ENCODE data around the gene XXYLT1.

Gene XXYLT1

GRCh38 chr3:195146131-195146530 is 124.8 kb downstream of the XXYLT1 start:
- Histone ChIP-seq H3K4me1 (ENCODE audit: insufficient read depth, poor library complexity, severe bottlenecking) (peaks cover 5% of the 10 kb centered on the region), H3K27me3 (ENCODE audit: insufficient read depth, poor library complexity, severe bottlenecking) (no peaks in the 10 kb centered on the region), H3K27ac (ENCODE audit: poor library complexity, severe bottlenecking) (no peak overlapping the region), H3K36me3 (ENCODE audit: low read depth) (no peaks in the 10 kb centered on the region), H3K9me3 (ENCODE audit: severe bottlenecking) (no peaks in the 10 kb centered on the region), H3K4me3 (ENCODE audit: severe bottlenecking) (no peak overlapping the region)
- DNase-seq (ENCODE audit: low spot score) (no peak), ATAC-seq (ENCODE audit: low read depth) (no peak)
- no peak for TF ChIP-seq CTCF (IDR thresholded peaks at IDR 0.05; ENCODE audit: poor library complexity, severe bottlenecking)

- Histone ChIP-seq H3K4me3 (ENCODE audit: severe bottlenecking) (no peak overlapping the region), H3K27ac (ENCODE audit: poor library complexity, severe bottlenecking) (no peak overlapping the region), H3K27me3 (ENCODE audit: insufficient read depth, poor library complexity, severe bottlenecking) (no peaks in the 10 kb centered on the region), H3K36me3 (ENCODE audit: low read depth) (no peaks in the 10 kb centered on the region), H3K4me1 (ENCODE audit: insufficient read depth, poor library complexity, severe bottlenecking) (peaks cover 5% of the 10 kb centered on the region), H3K9me3 (ENCODE audit: severe bottlenecking) (no peaks in the 10 kb centered on the region)
- ATAC-seq (ENCODE audit: low read depth) (no peak), DNase-seq (ENCODE audit: low spot score) (no peak)
- no peak for TF ChIP-seq CTCF (IDR thresholded peaks at IDR 0.05; ENCODE audit: poor library complexity, severe bottlenecking)
Measured at GRCh38 chr3:195145579-195145978, 125.4 kb downstream of the XXYLT1 start.

DNA sequence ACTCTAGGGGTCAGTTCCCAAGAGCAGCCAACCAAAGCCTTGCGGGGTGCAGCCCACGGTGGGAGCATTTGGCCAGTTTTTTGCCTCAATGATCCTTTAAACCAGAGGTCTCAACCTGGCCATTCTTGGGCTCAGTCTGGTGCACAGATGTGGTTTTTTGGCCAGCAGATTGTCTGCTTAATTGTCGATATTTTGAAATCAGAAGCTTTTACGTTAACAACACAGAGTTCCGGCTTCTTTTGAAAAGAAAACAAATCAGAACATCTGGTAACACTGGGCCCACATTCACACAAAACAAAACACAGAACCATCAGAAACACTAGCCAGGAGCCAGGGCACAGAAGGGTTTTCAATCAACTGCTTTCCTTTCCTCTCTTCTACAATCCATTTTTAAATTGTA is 127.7 kb downstream of the XXYLT1 start:
- Histone ChIP-seq H3K27me3 (ENCODE audit: insufficient read depth, poor library complexity, severe bottlenecking) (no peaks in the 10 kb centered on the region), H3K27ac (ENCODE audit: poor library complexity, severe bottlenecking) (no peak overlapping the region), H3K4me1 (ENCODE audit: insufficient read depth, poor library complexity, severe bottlenecking) (peaks cover 10% of the 10 kb centered on the region)

GRCh38 chr3:195142519-195142918 is 128.4 kb downstream of the XXYLT1 start:
- DNase-seq (ENCODE audit: low spot score) (no peak), ATAC-seq (ENCODE audit: low read depth) (no peak)
- no peaks in the 10 kb centered on the region for H3K9me3 ChIP-seq (ENCODE audit: severe bottlenecking)
- H3K27ac ChIP-seq (ENCODE audit: poor library complexity, severe bottlenecking), result no peak overlapping the region
- no peak overlapping the region for H3K4me3 ChIP-seq (ENCODE audit: severe bottlenecking)
- no peak for TF ChIP-seq CTCF (IDR thresholded peaks at IDR 0.05; ENCODE audit: poor library complexity, severe bottlenecking)
- no peaks in the 10 kb centered on the region for H3K27me3 ChIP-seq (ENCODE audit: insufficient read depth, poor library complexity, severe bottlenecking)
- peaks cover 10% of the 10 kb centered on the region for H3K4me1 ChIP-seq (ENCODE audit: insufficient read depth, poor library complexity, severe bottlenecking)
- H3K36me3 ChIP-seq (ENCODE audit: low read depth), result no peaks in the 10 kb centered on the region

More for the DNA sequence above, 127.7 kb downstream of the XXYLT1 start:
- no peak for TF ChIP-seq CTCF (IDR thresholded peaks at IDR 0.05; ENCODE audit: poor library complexity, severe bottlenecking)
- H3K36me3 ChIP-seq (ENCODE audit: low read depth), result no peaks in the 10 kb centered on the region
- DNase-seq (ENCODE audit: low spot score) (no peak), ATAC-seq (ENCODE audit: low read depth) (no peak)
- H3K4me3 ChIP-seq (ENCODE audit: severe bottlenecking), result no peak overlapping the region
- no peaks in the 10 kb centered on the region for H3K9me3 ChIP-seq (ENCODE audit: severe bottlenecking)

- H3K36me3 ChIP-seq (ENCODE audit: low read depth), result no peaks in the 10 kb centered on the region
- TF ChIP-seq CTCF (IDR thresholded peaks at IDR 0.05; ENCODE audit: poor library complexity, severe bottlenecking), result no peak
- ATAC-seq (ENCODE audit: low read depth) (no peak), DNase-seq (ENCODE audit: low spot score) (no peak)
- H3K27ac ChIP-seq (ENCODE audit: poor library complexity, severe bottlenecking), result no peak overlapping the region
- no peaks in the 10 kb centered on the region for H3K27me3 ChIP-seq (ENCODE audit: insufficient read depth, poor library complexity, severe bottlenecking)
- no peaks in the 10 kb centered on the region for H3K9me3 ChIP-seq (ENCODE audit: severe bottlenecking)
- no peak overlapping the region for H3K4me3 ChIP-seq (ENCODE audit: severe bottlenecking)
- H3K4me1 ChIP-seq (ENCODE audit: insufficient read depth, poor library complexity, severe bottlenecking), result peaks cover 10% of the 10 kb centered on the region
Measured at GRCh38 chr3:195140816-195141793, 129.9 kb downstream of the XXYLT1 start.

All from RWPE2 (cell line).